Measurements from ENCODE around the gene FRMD4A. TPM values are rescaled to one million over a fixed set of nuclear protein-coding genes. Genes with fewer than 3 reads are reported as not detected.
"Not testable (repeated sequence)": the region's sequence is repeated elsewhere in the genome, so short reads cannot be mapped to it uniquely, and the experiment has no call there.

FRMD4A gene
- total RNA-seq, 4 donors from 2014 or later = 13.7 to 27.2 (median 19.6) TPM

- H3K4me3 ChIP-seq = no peak overlapping the region
- no peaks in the 10 kb centered on the region for H3K36me3 ChIP-seq
- H3K9me3 ChIP-seq = no peaks in the 10 kb centered on the region
- no peaks in the 10 kb centered on the region for H3K27me3 ChIP-seq
- WGBS, 2 donors (ENCODE audit: low coverage in 1 of 2) = 75 to 77% methylated on average over 4 to 6 of the region's 6 CpGs
- peaks cover 0 to 23% (median 0%) of the 10 kb centered on the region in 3 donors for H3K4me1 ChIP-seq
- ATAC-seq = peak; percentile 90
- peak overlapping the region in 3 of 4 donors; percentile 29 to 49 (median 37) for H3K27ac ChIP-seq
- TF ChIP-seq POLR2AphosphoS5 (IDR thresholded peaks at IDR 0.05) (no peak), POLR2A (IDR thresholded peaks at IDR 0.05) (no peak), CTCF (IDR thresholded peaks at IDR 0.05) (no peak), EP300 (IDR thresholded peaks at IDR 0.05) (no peak)
Observed at GRCh38 chr10:13924040-13924725, 406.5 kb downstream of the FRMD4A start.

DNA sequence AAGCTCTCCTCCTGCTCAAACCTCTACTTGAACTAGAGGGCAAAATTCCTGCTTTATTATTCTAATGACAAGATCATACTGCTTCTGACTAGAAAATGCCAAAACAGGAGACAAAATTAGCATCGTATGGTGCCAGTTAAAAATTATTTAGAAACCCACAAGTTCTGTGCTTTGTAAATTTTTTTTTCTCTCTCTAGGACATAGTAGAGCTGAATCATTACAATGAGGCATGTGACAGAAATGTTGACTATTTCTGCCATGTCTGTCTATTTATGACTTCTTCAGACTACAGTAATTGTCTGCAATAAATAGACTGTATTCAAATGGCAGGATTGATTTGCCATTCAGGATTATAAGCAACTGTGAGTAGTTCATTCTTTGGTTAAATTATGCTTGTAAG, 408.1 kb downstream of the FRMD4A start:
- 45 to 64% methylated on average over 1 of the region's 1 CpG for WGBS, 2 donors (ENCODE audit: low coverage in 1 of 2)

DNA sequence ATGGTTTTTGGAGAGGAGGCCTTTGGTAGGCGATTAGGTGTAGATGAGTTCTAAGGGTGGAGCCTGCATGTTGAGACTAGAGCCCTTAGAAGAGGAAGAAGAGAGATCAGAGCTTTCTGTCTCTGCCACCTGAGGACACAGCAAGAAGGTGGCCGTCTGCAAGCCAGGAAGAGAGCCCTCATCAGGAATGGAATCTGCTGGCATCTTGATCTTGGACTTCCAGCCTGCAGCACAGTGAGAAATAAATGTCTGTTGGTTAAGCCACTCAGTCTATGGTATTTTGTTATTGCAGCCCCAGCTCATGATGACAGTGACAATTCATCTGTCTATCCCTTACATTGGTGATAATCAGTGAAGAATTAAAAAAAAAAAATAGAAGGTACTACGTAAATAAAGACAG, 408.8 kb downstream of the FRMD4A start:
- Histone ChIP-seq H3K36me3 (no peaks in the 10 kb centered on the region), H3K27ac (no peak overlapping the region), H3K4me3 (no peak overlapping the region), H3K9me3 (no peaks in the 10 kb centered on the region), H3K27me3 (no peaks in the 10 kb centered on the region), H3K4me1 (peaks cover 0 to 9% (median 0%) of the 10 kb centered on the region in 3 donors)
- TF ChIP-seq CTCF (IDR thresholded peaks at IDR 0.05) (no peak), POLR2AphosphoS5 (IDR thresholded peaks at IDR 0.05) (no peak), POLR2A (IDR thresholded peaks at IDR 0.05) (no peak), EP300 (IDR thresholded peaks at IDR 0.05) (no peak)
- ATAC-seq = no peak
- WGBS, 2 donors (ENCODE audit: low coverage in 1 of 2) = 11 to 76% methylated on average over 1 to 3 of the region's 3 CpGs

More for the DNA sequence above, 408.1 kb downstream of the FRMD4A start:
- Histone ChIP-seq H3K27ac (no peak overlapping the region), H3K4me3 (no peak overlapping the region), H3K27me3 (no peaks in the 10 kb centered on the region), H3K4me1 (peaks cover 0 to 9% (median 0%) of the 10 kb centered on the region in 3 donors), H3K9me3 (no peaks in the 10 kb centered on the region), H3K36me3 (no peaks in the 10 kb centered on the region)
- TF ChIP-seq POLR2AphosphoS5 (IDR thresholded peaks at IDR 0.05) = no peak
- no peak for TF ChIP-seq POLR2A (IDR thresholded peaks at IDR 0.05)
- no peak for TF ChIP-seq CTCF (IDR thresholded peaks at IDR 0.05)
- no peak for TF ChIP-seq EP300 (IDR thresholded peaks at IDR 0.05)
- ATAC-seq = no peak

- 50 to 86% methylated on average over 1 to 2 of the region's 3 CpGs for WGBS, 2 donors (ENCODE audit: low coverage in 1 of 2)
- H3K9me3 ChIP-seq, H3K4me3 ChIP-seq, H3K36me3 ChIP-seq, H3K4me1 ChIP-seq, ATAC-seq, H3K27me3 ChIP-seq, H3K27ac ChIP-seq: not testable (repeated sequence)
Observed at GRCh38 chr10:13921131-13921530, 409.6 kb downstream of the FRMD4A start.

- no peak for ATAC-seq
- Histone ChIP-seq H3K27me3 (no peaks in the 10 kb centered on the region), H3K4me1 (peaks cover 0 to 9% (median 0%) of the 10 kb centered on the region in 3 donors), H3K4me3 (no peak overlapping the region), H3K9me3 (no peaks in the 10 kb centered on the region), H3K36me3 (no peaks in the 10 kb centered on the region), H3K27ac (no peak overlapping the region)
- no peak for TF ChIP-seq EP300 (IDR thresholded peaks at IDR 0.05)
- TF ChIP-seq POLR2AphosphoS5 (IDR thresholded peaks at IDR 0.05) = no peak
- no peak for TF ChIP-seq CTCF (IDR thresholded peaks at IDR 0.05)
- TF ChIP-seq POLR2A (IDR thresholded peaks at IDR 0.05) = no peak
- WGBS, 2 donors (ENCODE audit: low coverage in 1 of 2) = 33 to 56% methylated on average over 3 of the region's 3 CpGs
Observed at GRCh38 chr10:13920465-13920864, 410.3 kb downstream of the FRMD4A start.
